NCI-H774 (cell line): ENCODE data around the gene STYXL1.

Source experiments
- DNase-seq: peaks from one replicate; lab custom pipeline; 2025; lab: John Stamatoyannopoulos, UW

Gene STYXL1

GRCh38 chr7:75955331-75955955, 92.4 kb downstream of the STYXL1 start:
- no peak for DNase-seq

- no peak for DNase-seq
Measured at GRCh38 chr7:75953931-75954330, 93.9 kb downstream of the STYXL1 start.

- DNase-seq: no peak
Measured at GRCh38 chr7:75953431-75953830, 94.4 kb downstream of the STYXL1 start.

- DNase-seq: no peak
Measured at GRCh38 chr7:75951506-75951905, 96.3 kb downstream of the STYXL1 start.

GRCh38 chr7:75950111-75950681, 97.6 kb downstream of the STYXL1 start:
- DNase-seq: no peak

GRCh38 chr7:75948179-75948578, 99.6 kb downstream of the STYXL1 start:
- no peak for DNase-seq
